Stomach (tissue), 9 donors: ENCODE measurements around the gene MS4A15. TPM values are rescaled to one million over a fixed set of nuclear protein-coding genes. Genes with fewer than 3 reads are reported as not detected.

ENCODE experiments used
- DNase-seq, 2 donors: peaks; one replicate each; pipeline versions ENCODE4 v3.0.0 to v3.0.0-alpha.2; 2013 to 2019
- H3K27ac ChIP-seq, 5 donors: fragments of 200-600 bp in 4 of 5; sonication (generic) in 4 of 5; one replicate each; pipeline ENCODE4 v1.5.1; 2013 to 2019; ENCODE audit warnings: mild to moderate bottlenecking in 1 of 5, moderate library complexity in 1 of 5
- H3K27me3 ChIP-seq, 3 donors: fragments of 200-600 bp; sonication (generic); one replicate each; pipeline ENCODE4 v1.5.1; 2017 to 2019; ENCODE audit warnings: mixed run types in 1 of 3
- H3K36me3 ChIP-seq, 4 donors: fragments of 200-600 bp; sonication (generic); 1 replicate in 3 of 4; 2 replicates in 1 of 4; pipeline ENCODE4 v1.5.1; 2016 to 2019
- H3K4me1 ChIP-seq, 4 donors: fragments of 200-600 bp; sonication (generic); one replicate each; pipeline ENCODE4 v1.5.1; 2016 to 2019
- H3K4me3 ChIP-seq, 4 donors: fragments of 200-600 bp; sonication (generic) in 3 of 4; one replicate each; pipeline ENCODE4 v1.5.1; 2016 to 2019; ENCODE audit warnings: mild to moderate bottlenecking in 1 of 4
- H3K9me3 ChIP-seq, 4 donors: fragments of 200-600 bp; sonication (generic); one replicate each; pipeline ENCODE4 v1.5.1; 2016 to 2019
- CTCF ChIP-seq, 7 experiments: fragments of 450-650 bp in 4 of 7; fragments of 200-600 bp in 3 of 7; sonication (generic) in 3 of 7; IDR thresholded peaks; one replicate each; pipeline ENCODE4 v1.5.1; 2016 to 2019; ENCODE audit warnings: antibody characterized with exemption in 7 of 7, control low read depth in 2 of 7, mild to moderate bottlenecking in 1 of 7
- EP300 ChIP-seq: sonication (generic); formaldehyde crosslinking; IDR thresholded peaks from one replicate; pipeline ENCODE4 v1.6.1; 2017; ENCODE audit warnings: antibody characterized with exemption
- POLR2A ChIP-seq, 4 donors: fragments of 450-650 bp; IDR thresholded peaks; one replicate each; pipeline ENCODE4 v1.6.1; 2016; ENCODE audit warnings: antibody characterized with exemption in 4 of 4, control low read depth in 2 of 4, mild to moderate bottlenecking in 1 of 4, moderate library complexity in 1 of 4
- POLR2AphosphoS5 ChIP-seq, 3 donors: sonication (generic); formaldehyde crosslinking; IDR thresholded peaks; one replicate each; pipeline ENCODE4 v1.6.1; 2016; ENCODE audit warnings: antibody characterized with exemption in 3 of 3
- WGBS, 5 donors: extraction: QIAGEN DNeasy Blood & Tissue Kit in 3 of 5; methylation state at CpG; one replicate each; pipeline versions ENCODE4 v1.1.5 to v1.1.7; 2013 to 2018; 5-methylcytosine and 5-hydroxymethylcytosine counted together
- intact Hi-C: fragments of 100-400 bp; cut with DNase I; formaldehyde crosslinking; loops from one replicate; pipeline ENCODE4 v1.15.1; 2023; ENCODE audit warnings: low total_unique reads
- polyA plus RNA-seq, 3 donors: library from polyadenylated mRNA; stranded (reverse); fragments of 200-250 nt; gene quantifications; one replicate each; pipeline ENCODE4 v1.2.3, GENCODE V29; 2013
- total RNA-seq, 5 donors: library from RNA; depleted of rRNA; stranded (reverse); fragments of >200 nt; gene quantifications; one replicate each; pipeline versions ENCODE4 v1.1.0 to v1.2.3, GENCODE V29; 2014 to 2016
- donor health status: healthy with polysubstance abuse.
- donor health status: Bipolar disorder and iron deficiency.
- donor health status: healthy.

Gene MS4A15
- total and polyA plus RNA-seq, 8 donors: not detected

- Histone ChIP-seq H3K4me1 (peaks cover 0 to 15% (median 7%) of the 10 kb centered on the region in 4 donors), H3K9me3 (no peaks in the 10 kb centered on the region), H3K27ac (no peak overlapping the region), H3K36me3 (no peaks in the 10 kb centered on the region), H3K4me3 (no peak overlapping the region), H3K27me3 (peaks cover 0 to 21% (median 0%) of the 10 kb centered on the region in 3 donors)
- 75 to 94% (median 85%) methylated on average over 2 to 4 of the region's 4 CpGs for WGBS, 5 donors
- intact Hi-C loops: no loop called here
- DNase-seq: no peak
- TF ChIP-seq POLR2A (IDR thresholded peaks at IDR 0.05) (no peak), POLR2AphosphoS5 (IDR thresholded peaks at IDR 0.05) (no peak), CTCF (IDR thresholded peaks at IDR 0.05) (no peak), EP300 (no peak)
These were observed 14.5 kb downstream of the MS4A15 start for GRCh38 chr11:60771146-60771545.

- peaks cover 0 to 13% (median 0%) of the 10 kb centered on the region in 3 donors for H3K27me3 ChIP-seq
- TF ChIP-seq POLR2A (IDR thresholded peaks at IDR 0.05): no peak
- no peak for TF ChIP-seq POLR2AphosphoS5 (IDR thresholded peaks at IDR 0.05)
- no peak for TF ChIP-seq EP300
- TF ChIP-seq CTCF (IDR thresholded peaks at IDR 0.05): no peak
- no peak for DNase-seq
- intact Hi-C loops: no loop called here
- no peak overlapping the region for H3K27ac ChIP-seq
- no peak overlapping the region for H3K4me3 ChIP-seq
- H3K4me1 ChIP-seq: peaks cover 0 to 15% (median 7%) of the 10 kb centered on the region in 4 donors
- H3K9me3 ChIP-seq: no peaks in the 10 kb centered on the region
- 75 to 84% (median 76%) methylated on average over 16 of the region's 16 CpGs for WGBS, 5 donors
- H3K36me3 ChIP-seq: no peaks in the 10 kb centered on the region
These were observed 15.3 kb downstream of the MS4A15 start for GRCh38 chr11:60771879-60772525.

GRCh38 chr11:60772666-60773065 is 16.0 kb downstream of the MS4A15 start:
- TF ChIP-seq POLR2AphosphoS5 (IDR thresholded peaks at IDR 0.05) (no peak), POLR2A (IDR thresholded peaks at IDR 0.05) (no peak), EP300 (no peak), CTCF (IDR thresholded peaks at IDR 0.05) (no peak)
- intact Hi-C loops: no loop called here
- no peak for DNase-seq
- Histone ChIP-seq H3K4me1 (peaks cover 0 to 15% (median 7%) of the 10 kb centered on the region in 4 donors), H3K27me3 (peaks cover 0 to 6% (median 0%) of the 10 kb centered on the region in 3 donors), H3K36me3 (no peaks in the 10 kb centered on the region), H3K9me3 (no peaks in the 10 kb centered on the region), H3K27ac (no peak overlapping the region), H3K4me3 (no peak overlapping the region)
- 82 to 92% (median 90%) methylated on average over 8 of the region's 8 CpGs for WGBS, 5 donors

- Histone ChIP-seq H3K27ac (no peak overlapping the region), H3K4me1 (peaks cover 0 to 15% (median 7%) of the 10 kb centered on the region in 4 donors), H3K4me3 (no peak overlapping the region), H3K36me3 (no peaks in the 10 kb centered on the region), H3K27me3 (no peaks in the 10 kb centered on the region), H3K9me3 (no peaks in the 10 kb centered on the region)
- 79 to 88% (median 80%) methylated on average over 13 of the region's 13 CpGs for WGBS, 5 donors
- no peak for DNase-seq
- intact Hi-C loops: no loop called here
- no peak for TF ChIP-seq EP300
- no peak for TF ChIP-seq POLR2AphosphoS5 (IDR thresholded peaks at IDR 0.05)
- no peak for TF ChIP-seq POLR2A (IDR thresholded peaks at IDR 0.05)
These were observed 18.1 kb downstream of the MS4A15 start for GRCh38 chr11:60774726-60775125.

- WGBS, 5 donors: 5 to 21% (median 15%) methylated on average over 13 to 15 of the region's 15 CpGs
- Histone ChIP-seq H3K27ac (no peak overlapping the region), H3K9me3 (no peaks in the 10 kb centered on the region), H3K36me3 (no peaks in the 10 kb centered on the region), H3K4me1 (peaks cover 0 to 15% (median 7%) of the 10 kb centered on the region in 4 donors), H3K27me3 (no peaks in the 10 kb centered on the region), H3K4me3 (no peak overlapping the region)
- TF ChIP-seq CTCF (IDR thresholded peaks at IDR 0.05) (peak in 5 of 7 experiments; percentile 54 to 93 (median 89)), POLR2A (IDR thresholded peaks at IDR 0.05) (no peak), EP300 (no peak), POLR2AphosphoS5 (IDR thresholded peaks at IDR 0.05) (peak in 1 of 3 donors; percentile 43)
- DNase-seq: peak; percentile 88 to 96
- intact Hi-C loops: no loop called here
These were observed 18.8 kb downstream of the MS4A15 start for GRCh38 chr11:60775420-60775961.
